HEK293 (cell line): ENCODE data around the gene EFCAB11.

ENCODE experiments used
- GLIS2 ChIP-seq: fragments of 450-650 bp; formaldehyde crosslinking; IDR thresholded peaks from 2 replicates; pipeline ENCODE4 v1.5.1; 2016; ENCODE audit warnings: missing biosample characterization, missing genetic modification characterization
- KLF10 ChIP-seq: fragments of 450-650 bp; IDR thresholded peaks from 2 replicates; pipeline ENCODE4 v1.5.1; 2018; ENCODE audit warnings: missing biosample characterization, mild to moderate bottlenecking, missing genetic modification characterization
- MZF1 ChIP-seq: fragments of 450-650 bp; formaldehyde crosslinking; IDR thresholded peaks from 2 replicates; pipeline ENCODE4 v1.5.1; 2017; ENCODE audit warnings: missing biosample characterization, missing genetic modification characterization, borderline replicate concordance
- PRDM2 ChIP-seq: fragments of 450-650 bp; formaldehyde crosslinking; IDR thresholded peaks from 2 replicates; pipeline ENCODE4 v1.5.1; 2016; ENCODE audit warnings: missing biosample characterization, missing genetic modification characterization, borderline replicate concordance
- REST ChIP-seq: fragments of 450-650 bp; formaldehyde crosslinking; IDR thresholded peaks from 2 replicates; pipeline ENCODE4 v1.5.1; 2016; ENCODE audit warnings: missing biosample characterization, missing genetic modification characterization
- ZBTB1 ChIP-seq: fragments of 450-650 bp; formaldehyde crosslinking; IDR thresholded peaks from 2 replicates; pipeline ENCODE4 v1.5.1; 2016; ENCODE audit warnings: missing biosample characterization, missing genetic modification characterization
- ZNF112 ChIP-seq: fragments of 450-650 bp; formaldehyde crosslinking; IDR thresholded peaks from 2 replicates; pipeline ENCODE4 v1.5.0; 2017; ENCODE audit warnings: missing biosample characterization, missing genetic modification characterization
- ZNF114 ChIP-seq: fragments of 450-650 bp; formaldehyde crosslinking; IDR thresholded peaks from 2 replicates; pipeline ENCODE4 v1.5.0; 2017; ENCODE audit warnings: missing biosample characterization, missing genetic modification characterization
- ZNF623 ChIP-seq: fragments of 450-650 bp; formaldehyde crosslinking; IDR thresholded peaks from 2 replicates; pipeline ENCODE4 v1.5.1; 2016; ENCODE audit warnings: missing biosample characterization, missing genetic modification characterization
- TF ChIP-seq, protein P1 (sequence below): fragments of 450-650 bp; formaldehyde crosslinking; IDR thresholded peaks from 2 replicates; pipeline ENCODE4 v1.5.1; 2016; ENCODE audit warnings: missing biosample characterization, missing genetic modification characterization

DNA sequence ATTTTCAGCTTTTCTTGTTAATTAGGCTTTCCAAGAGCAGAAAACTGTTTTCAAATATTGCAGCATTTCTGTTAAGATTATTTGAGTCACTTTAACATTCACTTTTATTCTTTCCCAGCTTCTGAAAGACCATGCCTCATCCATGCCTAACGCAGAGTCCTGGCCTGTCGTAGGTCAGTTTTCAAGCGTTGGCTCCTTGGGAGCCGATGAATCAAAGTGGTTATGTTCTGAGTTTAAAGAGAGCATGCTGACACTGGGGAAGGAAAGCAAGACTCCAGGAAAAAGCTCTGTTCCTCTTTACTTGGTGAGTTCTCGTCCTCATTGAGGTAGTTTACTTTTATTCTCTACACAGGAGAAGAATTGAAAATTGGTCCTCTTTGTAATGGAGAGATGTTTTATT, 34.3 kb upstream of the EFCAB11 start:
- TF ChIP-seq REST (no peak), GLIS2 (no peak), ZNF112 (tag by site-specific recombination) (no peak), ZBTB1 (tag by site-specific recombination) (no peak), ZNF114 (tag by site-specific recombination) (no peak), ZNF623 (no peak), KLF10 (tag by site-specific recombination) (no peak), MZF1 (tag by site-specific recombination) (no peak), PRDM2 (tag by site-specific recombination) (no peak)
- TF ChIP-seq, protein P1, sequence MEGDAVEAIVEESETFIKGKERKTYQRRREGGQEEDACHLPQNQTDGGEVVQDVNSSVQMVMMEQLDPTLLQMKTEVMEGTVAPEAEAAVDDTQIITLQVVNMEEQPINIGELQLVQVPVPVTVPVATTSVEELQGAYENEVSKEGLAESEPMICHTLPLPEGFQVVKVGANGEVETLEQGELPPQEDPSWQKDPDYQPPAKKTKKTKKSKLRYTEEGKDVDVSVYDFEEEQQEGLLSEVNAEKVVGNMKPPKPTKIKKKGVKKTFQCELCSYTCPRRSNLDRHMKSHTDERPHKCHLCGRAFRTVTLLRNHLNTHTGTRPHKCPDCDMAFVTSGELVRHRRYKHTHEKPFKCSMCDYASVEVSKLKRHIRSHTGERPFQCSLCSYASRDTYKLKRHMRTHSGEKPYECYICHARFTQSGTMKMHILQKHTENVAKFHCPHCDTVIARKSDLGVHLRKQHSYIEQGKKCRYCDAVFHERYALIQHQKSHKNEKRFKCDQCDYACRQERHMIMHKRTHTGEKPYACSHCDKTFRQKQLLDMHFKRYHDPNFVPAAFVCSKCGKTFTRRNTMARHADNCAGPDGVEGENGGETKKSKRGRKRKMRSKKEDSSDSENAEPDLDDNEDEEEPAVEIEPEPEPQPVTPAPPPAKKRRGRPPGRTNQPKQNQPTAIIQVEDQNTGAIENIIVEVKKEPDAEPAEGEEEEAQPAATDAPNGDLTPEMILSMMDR (tag by site-specific recombination): no peak
